Measurements from ENCODE around the gene CFAP299.

Gene CFAP299

DNA sequence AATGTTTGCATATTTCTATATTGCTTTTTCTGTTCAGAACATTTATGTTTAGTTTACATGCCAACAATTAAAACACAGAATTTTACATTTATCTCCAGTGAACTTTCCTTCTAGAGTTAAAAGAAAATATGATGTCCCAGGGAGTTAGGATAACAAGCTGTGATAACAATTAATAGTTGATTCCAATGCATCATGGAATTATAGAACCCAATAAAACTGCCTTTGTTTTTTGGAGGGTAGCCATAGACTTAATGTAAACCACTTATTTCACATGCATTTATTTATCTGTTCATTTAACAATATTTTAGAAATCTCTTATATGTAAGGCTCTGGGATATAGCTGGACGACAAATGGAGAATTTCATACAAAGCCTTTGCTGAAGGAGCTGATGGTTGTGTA is 180.0 kb downstream of the CFAP299 start:
- Mint-ChIP-seq H3K4me3 (no peak overlapping the region), H3K4me1 (ENCODE audit: low read depth) (peaks cover 7% of the 10 kb centered on the region), H3K36me3 (peaks cover 3% of the 10 kb centered on the region), H3K27ac (no peak overlapping the region), H3K27me3 (no peaks in the 10 kb centered on the region), H3K9me3 (ENCODE audit: low read depth) (no peaks in the 10 kb centered on the region)

DNA sequence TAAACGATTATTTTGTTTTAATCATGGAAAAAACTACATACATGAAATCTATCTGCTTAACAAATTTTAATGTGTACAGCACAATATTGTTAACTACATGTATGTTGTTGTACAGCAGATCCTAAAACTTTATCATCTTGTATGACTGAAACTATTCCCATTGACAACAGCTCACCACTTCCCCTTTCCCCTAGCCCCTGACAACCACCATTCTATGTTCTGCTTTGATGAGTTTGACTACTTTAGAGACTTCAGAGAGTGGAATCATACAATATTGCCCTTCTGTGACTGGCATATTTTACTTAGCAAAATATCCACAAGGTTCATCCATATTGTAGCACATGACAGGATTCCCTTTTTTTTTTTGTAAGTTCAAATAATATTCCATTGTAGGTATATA is 185.9 kb downstream of the CFAP299 start:
- no peak overlapping the region for H3K4me3 Mint-ChIP-seq
- peaks cover 5% of the 10 kb centered on the region for H3K9me3 Mint-ChIP-seq (ENCODE audit: low read depth)
- H3K27me3 Mint-ChIP-seq, result no peaks in the 10 kb centered on the region
- H3K27ac Mint-ChIP-seq, result no peak overlapping the region
- peaks cover 8% of the 10 kb centered on the region for H3K4me1 Mint-ChIP-seq (ENCODE audit: low read depth)
- H3K36me3 Mint-ChIP-seq, result peaks cover 11% of the 10 kb centered on the region

DNA sequence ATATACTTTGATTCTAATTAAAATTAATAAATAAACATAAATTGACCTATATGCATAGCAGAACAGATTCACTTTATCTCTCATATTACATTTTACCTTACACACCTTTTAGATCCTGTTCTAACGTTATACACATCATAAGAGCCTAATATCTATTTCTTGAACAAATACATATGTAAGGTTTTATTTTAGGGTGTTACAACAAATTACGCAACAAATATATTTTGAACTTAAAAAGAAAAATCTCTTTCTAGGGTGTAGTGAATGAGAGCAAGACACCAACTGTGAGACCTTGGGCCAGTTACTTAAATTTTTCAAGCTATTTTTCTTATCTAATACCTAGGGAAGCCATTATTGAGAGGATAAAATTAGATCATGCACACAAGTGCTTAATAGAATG is 191.2 kb downstream of the CFAP299 start:
- Mint-ChIP-seq H3K4me1 (ENCODE audit: low read depth) (peaks cover 17% of the 10 kb centered on the region), H3K9me3 (ENCODE audit: low read depth) (peaks cover 5% of the 10 kb centered on the region), H3K27ac (no peak overlapping the region), H3K27me3 (no peaks in the 10 kb centered on the region), H3K36me3 (peaks cover 9% of the 10 kb centered on the region), H3K4me3 (no peak overlapping the region)

DNA sequence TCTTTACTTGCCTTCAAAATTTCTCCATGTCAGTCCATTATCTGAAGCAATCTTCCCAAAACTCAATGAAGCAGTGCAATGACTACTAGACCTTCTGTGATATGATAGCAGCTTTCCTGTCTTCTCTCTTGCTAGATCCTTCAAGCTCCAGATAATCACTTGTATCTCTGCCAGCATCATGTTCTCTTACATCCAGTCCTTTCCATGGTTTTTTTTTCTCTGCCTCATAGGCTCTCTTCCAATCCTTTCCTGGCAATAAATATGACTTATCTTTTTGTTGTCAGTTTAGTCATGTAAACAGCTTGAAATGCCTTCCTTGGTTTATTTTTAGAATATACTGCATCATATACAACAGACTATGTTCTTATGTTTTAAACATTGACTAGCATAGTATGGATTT is 193.5 kb downstream of the CFAP299 start:
- peaks cover 2% of the 10 kb centered on the region for H3K36me3 Mint-ChIP-seq
- no peaks in the 10 kb centered on the region for H3K27me3 Mint-ChIP-seq
- H3K27ac Mint-ChIP-seq, result no peak overlapping the region
- no peaks in the 10 kb centered on the region for H3K9me3 Mint-ChIP-seq (ENCODE audit: low read depth)
- H3K4me3 Mint-ChIP-seq, result no peak overlapping the region
- peaks cover 31% of the 10 kb centered on the region for H3K4me1 Mint-ChIP-seq (ENCODE audit: low read depth)

DNA sequence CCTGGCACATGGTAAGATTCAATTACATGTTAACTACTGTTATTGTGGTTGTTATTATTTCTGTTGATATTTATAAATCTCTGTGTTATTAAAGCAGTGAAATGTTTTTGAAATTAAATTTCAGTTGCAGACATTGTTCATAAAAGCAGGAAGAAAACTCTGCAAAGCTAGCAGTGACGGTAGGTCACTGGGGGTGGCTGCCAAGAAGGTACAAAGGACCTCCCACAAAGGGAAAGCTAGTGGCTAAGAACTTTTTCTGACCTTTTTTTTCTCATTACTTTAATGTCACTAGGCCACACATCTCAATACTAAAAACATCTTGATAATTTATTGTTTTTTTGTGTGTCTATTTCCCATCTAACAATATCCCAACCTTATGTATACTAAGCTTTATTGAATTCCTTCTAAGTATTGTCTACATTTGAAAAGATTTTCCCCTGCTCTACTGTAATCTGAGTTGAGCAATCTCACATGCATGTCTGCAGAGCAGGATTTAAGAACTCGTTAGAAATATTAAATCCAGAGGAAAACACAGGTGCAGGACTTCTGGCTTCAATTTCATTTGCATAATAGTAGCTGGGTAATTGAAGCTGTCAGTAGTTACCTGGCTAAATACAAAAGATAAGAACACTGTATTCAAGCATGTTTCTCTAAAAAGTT is 197.3 kb downstream of the CFAP299 start:
- H3K36me3 Mint-ChIP-seq, result peaks cover 7% of the 10 kb centered on the region
- no peaks in the 10 kb centered on the region for H3K9me3 Mint-ChIP-seq (ENCODE audit: low read depth)
- H3K27ac Mint-ChIP-seq, result no peak overlapping the region
- H3K4me1 Mint-ChIP-seq (ENCODE audit: low read depth), result peaks cover 39% of the 10 kb centered on the region
- no peaks in the 10 kb centered on the region for H3K27me3 Mint-ChIP-seq
- no peak overlapping the region for H3K4me3 Mint-ChIP-seq

DNA sequence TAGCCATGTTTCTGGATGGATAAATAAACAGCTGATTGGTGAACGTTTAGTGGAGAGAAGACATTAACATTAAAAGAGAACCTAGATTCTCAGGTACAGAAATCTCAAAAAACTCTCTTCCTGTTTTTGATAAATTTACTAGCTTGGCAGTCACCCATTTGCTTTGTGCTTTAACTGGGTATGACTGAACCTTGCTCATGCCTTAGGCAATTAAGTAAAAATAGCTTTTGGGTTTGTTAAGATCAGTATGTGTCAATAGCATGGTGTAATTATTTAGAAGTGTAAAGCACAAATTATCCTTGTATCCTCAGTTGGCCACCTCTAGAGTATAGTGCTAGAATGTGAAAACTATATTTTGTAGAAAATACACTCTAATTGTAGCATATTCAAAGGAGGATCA is 200.0 kb downstream of the CFAP299 start:
- Mint-ChIP-seq H3K36me3 (peaks cover 8% of the 10 kb centered on the region), H3K4me3 (no peak overlapping the region), H3K27me3 (no peaks in the 10 kb centered on the region), H3K27ac (no peak overlapping the region), H3K9me3 (ENCODE audit: low read depth) (no peaks in the 10 kb centered on the region), H3K4me1 (ENCODE audit: low read depth) (peaks cover 44% of the 10 kb centered on the region)

DNA sequence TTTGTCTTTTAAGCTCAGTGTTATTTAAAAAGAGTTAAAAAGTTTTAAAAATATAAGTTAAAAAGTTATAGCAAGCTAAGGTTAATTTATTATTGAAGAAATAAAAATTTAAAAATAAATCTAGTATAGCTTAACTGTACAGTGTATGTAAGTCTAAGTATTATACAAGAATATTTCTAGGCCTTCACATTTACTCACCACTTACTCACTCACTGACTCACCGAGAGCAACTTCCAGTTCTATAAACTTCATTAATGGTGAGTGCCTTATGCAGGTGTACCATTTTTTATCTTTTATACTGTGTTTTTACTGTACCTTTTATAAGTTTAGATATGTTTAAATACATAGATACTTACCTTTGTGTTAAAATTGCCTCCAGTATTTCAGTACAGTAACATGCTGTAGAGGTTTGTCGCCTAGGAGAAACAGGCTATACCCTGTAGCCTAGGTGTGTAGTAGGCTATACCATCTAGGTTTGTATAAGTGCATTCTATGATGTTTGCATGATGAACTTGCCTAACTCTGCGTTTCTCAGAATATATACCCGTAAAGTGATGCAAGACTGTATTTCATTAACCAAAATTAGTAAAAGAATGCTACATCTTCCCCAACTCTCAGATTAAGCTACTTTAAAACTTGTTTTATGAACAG is 202.9 kb downstream of the CFAP299 start:
- H3K9me3 Mint-ChIP-seq (ENCODE audit: low read depth), result no peaks in the 10 kb centered on the region
- H3K27me3 Mint-ChIP-seq, result no peaks in the 10 kb centered on the region
- H3K4me3 Mint-ChIP-seq, result no peak overlapping the region
- peaks cover 50% of the 10 kb centered on the region for H3K4me1 Mint-ChIP-seq (ENCODE audit: low read depth)
- no peak overlapping the region for H3K27ac Mint-ChIP-seq
- peaks cover 8% of the 10 kb centered on the region for H3K36me3 Mint-ChIP-seq

DNA sequence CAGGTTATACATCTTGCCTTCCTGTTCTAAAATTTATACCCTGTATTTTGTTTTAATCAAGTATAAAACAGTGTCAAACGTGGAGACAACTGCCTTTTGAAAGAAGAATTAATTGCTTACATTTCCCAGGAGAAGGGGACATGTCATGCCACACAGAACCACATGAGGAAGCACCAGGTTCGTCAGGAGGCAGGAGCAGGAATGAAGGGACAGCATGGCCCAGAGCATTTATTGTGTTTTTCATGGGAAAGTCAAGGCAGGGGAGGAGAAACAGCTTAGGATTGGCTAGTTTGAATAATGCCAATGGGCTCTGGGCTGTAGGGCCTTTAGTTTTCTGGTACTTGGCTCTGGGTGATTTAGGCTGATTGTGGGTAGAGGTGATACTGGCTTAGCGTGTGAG is 203.7 kb downstream of the CFAP299 start:
- Mint-ChIP-seq H3K4me3 (peak overlapping the region; percentile 39), H3K27me3 (no peaks in the 10 kb centered on the region), H3K36me3 (peaks cover 10% of the 10 kb centered on the region), H3K9me3 (ENCODE audit: low read depth) (no peaks in the 10 kb centered on the region), H3K27ac (peak overlapping the region; percentile 7), H3K4me1 (ENCODE audit: low read depth) (peaks cover 44% of the 10 kb centered on the region)

GRCh38 chr4:80540349-80540748 is 204.8 kb downstream of the CFAP299 start:
- Mint-ChIP-seq H3K4me3 (peak overlapping the region; percentile 48), H3K27ac (peak overlapping the region; percentile 56), H3K9me3 (ENCODE audit: low read depth) (no peaks in the 10 kb centered on the region), H3K36me3 (peaks cover 19% of the 10 kb centered on the region), H3K27me3 (no peaks in the 10 kb centered on the region), H3K4me1 (ENCODE audit: low read depth) (peaks cover 44% of the 10 kb centered on the region)

- Mint-ChIP-seq H3K9me3 (ENCODE audit: low read depth) (no peaks in the 10 kb centered on the region), H3K4me1 (ENCODE audit: low read depth) (peaks cover 40% of the 10 kb centered on the region), H3K27ac (peak overlapping the region; percentile 56), H3K4me3 (no peak overlapping the region), H3K36me3 (peaks cover 22% of the 10 kb centered on the region), H3K27me3 (no peaks in the 10 kb centered on the region)
Measured at GRCh38 chr4:80540785-80541469, 205.4 kb downstream of the CFAP299 start.

DNA sequence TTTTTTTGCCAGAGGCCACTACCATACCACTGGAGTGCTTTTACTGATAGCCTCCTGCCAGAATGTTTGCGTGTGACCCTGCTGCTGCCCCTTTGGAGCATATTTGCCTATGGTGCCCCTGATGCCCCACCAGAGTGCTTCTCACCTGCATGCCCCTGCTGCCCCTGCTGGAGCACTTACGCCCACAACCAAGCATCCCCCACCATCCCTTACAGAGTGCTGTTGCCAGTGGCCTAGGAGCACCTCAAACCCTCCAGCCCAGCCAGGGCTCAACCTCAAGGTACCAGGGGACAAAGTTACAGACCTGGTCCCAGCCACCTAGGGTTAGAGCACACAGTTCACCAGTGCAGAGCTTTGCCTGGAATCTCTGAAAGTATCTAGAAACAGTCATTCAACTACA is 207.2 kb downstream of the CFAP299 start:
- Mint-ChIP-seq H3K27ac (no peak overlapping the region), H3K4me1 (ENCODE audit: low read depth) (peaks cover 34% of the 10 kb centered on the region), H3K27me3 (no peaks in the 10 kb centered on the region), H3K36me3 (peaks cover 18% of the 10 kb centered on the region), H3K4me3 (no peak overlapping the region), H3K9me3 (ENCODE audit: low read depth) (no peaks in the 10 kb centered on the region)

DNA sequence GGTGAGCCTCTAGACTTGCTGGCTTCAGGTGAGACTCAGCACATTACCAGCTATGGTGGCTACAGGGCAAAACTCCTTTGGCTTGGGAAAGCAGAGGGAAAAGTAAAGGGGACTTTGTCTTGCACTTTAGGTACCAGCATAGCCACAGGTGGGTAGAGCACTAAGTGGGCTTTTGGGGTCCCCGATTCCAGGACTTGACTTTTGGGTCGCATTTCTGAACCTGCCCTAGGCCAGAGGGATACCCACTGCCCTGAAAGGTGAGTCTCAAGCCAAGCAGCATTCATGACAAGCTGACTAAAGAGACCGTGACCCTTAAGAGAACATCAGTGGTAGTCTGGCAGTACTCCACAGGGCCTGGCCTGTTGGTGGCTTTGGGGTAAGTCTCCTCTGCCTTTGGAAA is 224.8 kb downstream of the CFAP299 start:
- Mint-ChIP-seq H3K36me3 (peaks cover 19% of the 10 kb centered on the region), H3K9me3 (ENCODE audit: low read depth) (peaks cover 21% of the 10 kb centered on the region), H3K4me3 (no peak overlapping the region), H3K27ac (no peak overlapping the region), H3K27me3 (no peaks in the 10 kb centered on the region), H3K4me1 (ENCODE audit: low read depth) (peaks cover 5% of the 10 kb centered on the region)

- H3K27ac Mint-ChIP-seq, result no peak overlapping the region
- H3K4me1 Mint-ChIP-seq (ENCODE audit: low read depth), result peaks cover 6% of the 10 kb centered on the region
- peaks cover 16% of the 10 kb centered on the region for H3K9me3 Mint-ChIP-seq (ENCODE audit: low read depth)
- no peaks in the 10 kb centered on the region for H3K27me3 Mint-ChIP-seq
- H3K4me3 Mint-ChIP-seq, result peak overlapping the region; percentile 27
- peaks cover 12% of the 10 kb centered on the region for H3K36me3 Mint-ChIP-seq
Measured at GRCh38 chr4:80566203-80566872, 230.8 kb downstream of the CFAP299 start.

- Mint-ChIP-seq H3K27ac (no peak overlapping the region), H3K4me3 (no peak overlapping the region), H3K36me3 (peaks cover 2% of the 10 kb centered on the region), H3K4me1 (ENCODE audit: low read depth) (peaks cover 6% of the 10 kb centered on the region), H3K27me3 (no peaks in the 10 kb centered on the region), H3K9me3 (ENCODE audit: low read depth) (no peaks in the 10 kb centered on the region)
Measured at GRCh38 chr4:80568891-80569290, 233.4 kb downstream of the CFAP299 start.

DNA sequence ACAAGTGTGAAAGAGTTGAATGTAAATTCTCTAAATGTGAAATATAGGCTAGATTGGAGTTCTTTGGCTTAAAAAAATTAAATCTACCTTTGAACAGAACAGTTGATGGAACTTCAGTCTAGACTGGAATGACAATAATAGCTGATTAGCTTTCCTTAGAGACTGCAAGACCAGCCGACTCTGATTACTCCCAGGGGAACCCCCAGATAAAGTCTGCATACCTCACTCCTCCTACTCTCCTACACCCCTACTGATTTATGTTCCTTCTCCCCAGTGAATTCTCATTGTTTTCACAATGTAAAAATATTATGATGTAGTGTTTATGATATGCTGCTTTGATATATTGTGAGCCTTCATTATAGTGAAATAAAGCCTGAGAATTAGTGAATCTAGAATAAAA is 241.3 kb downstream of the CFAP299 start:
- peaks cover 14% of the 10 kb centered on the region for H3K4me1 Mint-ChIP-seq (ENCODE audit: low read depth)
- peaks cover 13% of the 10 kb centered on the region for H3K36me3 Mint-ChIP-seq
- H3K27me3 Mint-ChIP-seq, result no peaks in the 10 kb centered on the region
- no peak overlapping the region for H3K27ac Mint-ChIP-seq
- peaks cover 7% of the 10 kb centered on the region for H3K9me3 Mint-ChIP-seq (ENCODE audit: low read depth)
- no peak overlapping the region for H3K4me3 Mint-ChIP-seq
